HG03139 (cell line): ENCODE measurements around the gene ZFP36.
"Not testable (repeated sequence)": the region's sequence is repeated elsewhere in the genome, so short reads cannot be mapped to it uniquely, and the experiment has no call there.

Experiments used
- ATAC-seq: cut with Tn5 transposase; IDR thresholded peaks from one replicate; pipeline ENCODE4 v1.9.1; 2021; ENCODE audit not compliant: unreplicated experiment

The ZFP36 gene

DNA sequence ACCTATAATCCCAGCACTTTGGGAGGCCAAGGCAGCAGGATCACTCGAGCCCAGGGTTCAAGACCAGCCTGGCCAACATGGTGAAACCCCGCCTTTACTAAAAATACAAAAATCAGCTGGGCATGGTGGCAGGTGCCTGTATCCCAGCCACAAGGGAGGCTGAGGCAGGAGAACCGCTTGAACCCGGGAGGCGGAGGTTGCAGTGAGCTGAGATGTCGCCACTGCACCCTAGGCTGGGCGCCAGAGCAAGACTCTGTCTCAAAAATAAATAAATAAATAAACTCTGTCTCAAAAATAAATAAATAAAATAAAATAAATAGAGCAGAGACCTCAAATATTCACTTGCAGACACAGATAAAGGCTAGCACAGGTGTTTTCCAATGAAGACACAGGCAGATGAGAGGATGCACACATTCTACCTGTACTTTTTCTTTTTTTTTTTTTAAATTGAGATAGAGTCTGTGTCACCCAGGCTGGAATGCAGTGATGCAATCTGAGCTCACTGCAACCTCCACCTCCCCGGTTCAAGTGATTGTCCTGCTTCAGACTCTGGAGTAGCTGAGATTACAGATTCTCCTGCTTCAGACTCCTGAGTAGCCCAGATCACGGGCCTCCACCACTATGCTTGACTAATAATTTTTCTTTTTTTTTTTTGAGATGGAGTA lies 31.8 kb downstream of the ZFP36 start:
- ATAC-seq = no peak

GRCh38 chr19:39444598-39445195 lies 38.0 kb downstream of the ZFP36 start:
- ATAC-seq = no peak

DNA sequence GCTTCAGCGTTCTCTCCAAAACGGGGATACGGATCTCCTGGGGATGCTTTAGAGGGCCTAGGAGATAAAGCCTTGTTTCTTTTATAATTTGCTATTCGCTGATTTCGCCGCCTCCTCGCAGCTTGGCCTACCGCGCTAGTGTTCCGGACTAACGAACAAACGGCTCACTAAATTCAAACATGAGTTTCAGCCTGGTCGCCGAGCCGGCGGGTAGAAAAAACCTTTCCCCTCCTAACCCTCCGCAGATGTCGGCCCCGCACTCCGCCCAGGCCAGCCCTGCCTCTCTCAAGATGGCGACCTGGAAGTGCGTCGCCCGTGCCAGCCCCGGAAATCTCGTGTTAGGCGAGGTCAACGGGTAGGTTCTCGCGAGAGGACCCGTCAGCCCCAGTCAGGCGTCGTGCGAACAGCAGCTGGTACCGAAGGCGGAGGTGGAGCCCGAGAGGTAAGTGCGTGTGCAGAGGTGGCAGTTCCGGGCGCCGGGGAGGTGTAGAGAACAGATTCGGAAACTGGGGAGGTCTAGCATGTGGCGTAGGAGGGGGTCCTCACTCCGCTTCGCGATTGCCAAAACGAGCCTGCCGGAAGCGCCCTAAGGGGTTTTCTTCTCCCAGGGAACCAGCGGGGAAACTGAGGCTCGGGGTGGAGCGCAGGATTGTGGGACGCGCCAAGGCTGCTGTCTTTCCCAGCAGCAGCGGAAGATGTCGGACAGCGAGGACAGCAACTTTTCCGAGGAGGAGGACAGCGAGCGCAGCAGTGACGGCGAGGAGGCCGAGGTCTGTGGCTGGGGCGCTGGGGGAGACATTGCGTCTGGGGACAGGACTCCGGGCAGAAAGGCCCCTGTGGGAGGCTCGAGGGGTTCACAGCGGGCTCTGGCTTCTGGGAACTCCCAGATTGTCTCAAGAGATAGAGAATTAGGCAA lies 38.8 kb downstream of the ZFP36 start, which contains the start of gene SUPT5H:
Gene SUPT5H (plus strand): TSS at position 387 of the 916 bp plus-strand sequence. CDS start 309 bp downstream, at position 696.
- peak; percentile 79 for ATAC-seq

GRCh38 chr19:39446365-39447084 lies 39.9 kb downstream of the ZFP36 start:
- no peak for ATAC-seq

- no peak for ATAC-seq
Measured at GRCh38 chr19:39448271-39448670, 41.6 kb downstream of the ZFP36 start.

- no peak for ATAC-seq
Measured at GRCh38 chr19:39449116-39449797, 42.6 kb downstream of the ZFP36 start.

GRCh38 chr19:39451257-39451656 lies 44.6 kb downstream of the ZFP36 start:
- not testable (repeated sequence) for ATAC-seq
